SIG-M5 treated with dmso at 0.1 percent for 504 hours (cell line): ENCODE data around the gene NRIP3.
"Not testable (repeated sequence)": the region's sequence is repeated elsewhere in the genome, so short reads cannot be mapped to it uniquely, and the experiment has no call there.

Experiments
- DNase-seq: peaks from one replicate; lab custom pipeline; 2025; ENCODE audit not compliant: unreplicated experiment; lab: John Stamatoyannopoulos, UW

The NRIP3 gene

GRCh38 chr11:9016916-9017642, 13.3 kb upstream of the NRIP3 start:
- DNase-seq = no peak

- DNase-seq = peak; percentile 56
Measured at GRCh38 chr11:9015677-9016076, 11.9 kb upstream of the NRIP3 start.

- DNase-seq = no peak
Measured at GRCh38 chr11:9014826-9015225, 11.0 kb upstream of the NRIP3 start.

- no peak for DNase-seq
Measured at GRCh38 chr11:9013373-9013772, 9.6 kb upstream of the NRIP3 start.

- not testable (repeated sequence) for DNase-seq
Measured at GRCh38 chr11:9009538-9009937, 5.7 kb upstream of the NRIP3 start.

GRCh38 chr11:9008661-9009060, 4.9 kb upstream of the NRIP3 start:
- DNase-seq = no peak

GRCh38 chr11:9008011-9008550, 4.3 kb upstream of the NRIP3 start:
- DNase-seq = no peak

GRCh38 chr11:9005087-9005486, 1.3 kb upstream of the NRIP3 start:
- DNase-seq = no peak

GRCh38 chr11:9004183-9004926, 554 bp upstream of the NRIP3 start:
- DNase-seq = no peak

- DNase-seq = no peak
Measured at GRCh38 chr11:9002920-9003572, 755 bp downstream of the NRIP3 start.

- peak; percentile 90 for DNase-seq
Measured at GRCh38 chr11:9001736-9002135, 2.1 kb downstream of the NRIP3 start.

GRCh38 chr11:8998017-8998416, 5.8 kb downstream of the NRIP3 start:
- no peak for DNase-seq

GRCh38 chr11:8997451-8997850, 6.3 kb downstream of the NRIP3 start:
- no peak for DNase-seq

- DNase-seq = no peak
Measured at GRCh38 chr11:8989453-8989852, 14.3 kb downstream of the NRIP3 start.

GRCh38 chr11:8988329-8989234, 15.2 kb downstream of the NRIP3 start:
- no peak for DNase-seq

GRCh38 chr11:8987446-8987845, 16.4 kb downstream of the NRIP3 start:
- no peak for DNase-seq

GRCh38 chr11:8986772-8987171, 17.0 kb downstream of the NRIP3 start:
- not testable (repeated sequence) for DNase-seq

- DNase-seq = no peak
Measured at GRCh38 chr11:8985462-8985861, 18.3 kb downstream of the NRIP3 start.

GRCh38 chr11:8983552-8983951, 20.2 kb downstream of the NRIP3 start:
- no peak for DNase-seq

- DNase-seq = no peak
Measured at GRCh38 chr11:8980485-8980884, 23.3 kb downstream of the NRIP3 start.

- DNase-seq = not testable (repeated sequence)
Measured at GRCh38 chr11:8979365-8979764, 24.4 kb downstream of the NRIP3 start.
